H1 (cell line): ENCODE results near the gene ITPK1. TPM values are rescaled to one million over a fixed set of nuclear protein-coding genes. Genes with fewer than 3 reads are reported as not detected.

Source experiments
- CTCF ChIA-PET: fragments of 300-600 bp; sonication (Branson Sonifier 250); formaldehyde crosslinking; loops from one replicate; lab custom pipeline; 2021; ENCODE audit not compliant: partially characterized antibody; lab: Charles Lee
- POLR2A ChIA-PET: fragments of 300-600 bp; sonication (Branson Sonifier 250); formaldehyde crosslinking; loops from one replicate; lab custom pipeline; 2021; ENCODE audit warnings: inconsistent platforms; ENCODE audit not compliant: partially characterized antibody; lab: Charles Lee
- DNase-seq, 2 experiments: peaks; one replicate each; pipeline versions ENCODE4 v3.0.0 to v3.0.0-alpha.2; 2010 to 2022; ENCODE audit warnings: low spot score in 2 of 2, low read depth in 1 of 2, mixed read lengths in 1 of 2
- FAIRE-seq: peaks from 2 replicates; lab custom pipeline; 2011; peaks lifted over from hg19 to GRCh38; lab: Jason Lieb, UNC
- H2AFZ ChIP-seq: 2 replicates; pipeline ENCODE4 v1.8.1; 2012; ENCODE audit warnings: low read length, inconsistent platforms
- H2AK5ac ChIP-seq: 2 replicates; pipeline ENCODE4 v1.6.1; 2013; ENCODE audit warnings: low read depth, low read length
- H2BK120ac ChIP-seq: replicated peaks from 2 replicates; pipeline ENCODE3; 2013; ENCODE audit warnings: low read depth, low read length, inconsistent platforms
- H2BK12ac ChIP-seq: 2 replicates; pipeline ENCODE4 v1.6.1; 2013; ENCODE audit warnings: low read depth, low read length
- H2BK15ac ChIP-seq: 2 replicates; pipeline ENCODE4 v1.6.1; 2013; ENCODE audit warnings: low read length
- H2BK20ac ChIP-seq: 2 replicates; pipeline ENCODE4 v1.6.1; 2013; ENCODE audit warnings: low read length
- H2BK5ac ChIP-seq: 2 replicates; pipeline ENCODE4 v1.6.1; 2013; ENCODE audit warnings: low read depth, low read length
- H3K14ac ChIP-seq: 2 replicates; pipeline ENCODE4 v1.6.1; 2013; ENCODE audit warnings: inconsistent platforms; ENCODE audit not compliant: insufficient read length
- H3K18ac ChIP-seq: 2 replicates; pipeline ENCODE4 v1.6.1; 2013; ENCODE audit warnings: low read length; ENCODE audit errors: extremely low read depth
- H3K23ac ChIP-seq: 2 replicates; pipeline ENCODE4 v1.6.1; 2013; ENCODE audit warnings: inconsistent platforms; ENCODE audit not compliant: insufficient read length
- H3K23me2 ChIP-seq: 2 replicates; pipeline ENCODE4 v1.6.1; 2013; ENCODE audit warnings: low read depth, low read length
- H3K27ac ChIP-seq: 2 replicates; pipeline ENCODE4 v1.6.1; 2011; ENCODE audit warnings: low read depth, low read length, inconsistent platforms
- H3K27me3 ChIP-seq, 4 experiments: replicated peaks in 1 of 4; 1 replicate in 1 of 4; 2 replicates in 3 of 4; pipeline versions ENCODE4 v1.6.1 to v1.8.1; 2011 to 2013; ENCODE audit warnings: low read length in 3 of 4, mild to moderate bottlenecking in 3 of 4, inconsistent platforms in 2 of 4, mixed read lengths in 2 of 4, moderate library complexity in 1 of 4; ENCODE audit not compliant: control insufficient read depth in 3 of 4, insufficient read depth in 3 of 4; ENCODE audit errors: extremely low read depth in 1 of 4
- H3K36me3 ChIP-seq, 4 experiments: 2 replicates each; pipeline versions ENCODE4 v1.6.1 to v1.8.1; 2011 to 2013; ENCODE audit warnings: mild to moderate bottlenecking in 4 of 4, low read length in 3 of 4, moderate library complexity in 2 of 4, control low read depth in 1 of 4, inconsistent platforms in 1 of 4; ENCODE audit not compliant: insufficient read depth in 4 of 4, control insufficient read depth in 2 of 4
- H3K4ac ChIP-seq: replicated peaks from 2 replicates; pipeline ENCODE3; 2013; ENCODE audit warnings: low read length, low read depth, mixed read lengths, inconsistent platforms; ENCODE audit not compliant: insufficient read length
- H3K4me1 ChIP-seq, 4 experiments: replicated peaks in 1 of 4; 1 replicate in 1 of 4; 2 replicates in 3 of 4; pipeline versions ENCODE4 v1.6.1 to v1.8.1; 2011 to 2013; ENCODE audit warnings: low read length in 3 of 4, inconsistent platforms in 2 of 4, mixed read lengths in 1 of 4; ENCODE audit not compliant: insufficient read depth in 4 of 4, control insufficient read depth in 3 of 4
- H3K4me2 ChIP-seq, 2 experiments: 2 replicates each; pipeline versions ENCODE4 v1.6.1 to v1.8.1; 2011 to 2013; ENCODE audit warnings: low read depth in 2 of 2, low read length in 2 of 2, control low read depth in 1 of 2, inconsistent platforms in 1 of 2, mild to moderate bottlenecking in 1 of 2; ENCODE audit not compliant: insufficient read depth in 1 of 2
- H3K4me3 ChIP-seq, 4 experiments: fragments of 200-600, 300-600 bp in 1 of 4; sonication (generic), shearing (Covaris generic), sonication (Bioruptor Twin) in 1 of 4; 2 replicates each; pipeline versions ENCODE4 v1.5.1 to v1.8.1; 2011 to 2016; ENCODE audit warnings: low read length in 4 of 4, low read depth in 3 of 4, control low read depth in 2 of 4, inconsistent platforms in 2 of 4, mild to moderate bottlenecking in 2 of 4, mixed read lengths in 1 of 4, moderate library complexity in 1 of 4; ENCODE audit not compliant: insufficient read depth in 2 of 4; ENCODE audit errors: extremely low read depth in 1 of 4
- H3K56ac ChIP-seq: replicated peaks from 2 replicates; pipeline ENCODE3; 2013; ENCODE audit warnings: low read depth, mild to moderate bottlenecking, mixed read lengths, low read length, inconsistent platforms; ENCODE audit not compliant: insufficient read length
- H3K79me1 ChIP-seq: 2 replicates; pipeline ENCODE4 v1.6.1; 2013; ENCODE audit warnings: low read depth, low read length, control low read depth
- H3K79me2 ChIP-seq, 2 experiments: 2 replicates each; pipeline versions ENCODE4 v1.6.1 to v1.8.1; 2012 to 2013; ENCODE audit warnings: low read length in 2 of 2, mild to moderate bottlenecking in 2 of 2, inconsistent platforms in 1 of 2; ENCODE audit not compliant: insufficient read depth in 2 of 2, control insufficient read depth in 1 of 2
- H3K9ac ChIP-seq, 4 experiments: replicated peaks in 1 of 4; 1 replicate in 1 of 4; 2 replicates in 3 of 4; pipeline versions ENCODE4 v1.6.1 to v1.8.1; 2011 to 2013; ENCODE audit warnings: low read depth in 3 of 4, low read length in 3 of 4, control low read depth in 2 of 4, mild to moderate bottlenecking in 2 of 4, moderate library complexity in 2 of 4, inconsistent platforms in 1 of 4; ENCODE audit errors: extremely low read depth in 1 of 4
- H3K9me3 ChIP-seq, 2 experiments: 2 replicates each; pipeline versions ENCODE4 v1.6.1 to v1.8.1; 2012 to 2013; ENCODE audit warnings: mild to moderate bottlenecking in 2 of 2, moderate library complexity in 2 of 2, control low read depth in 1 of 2, inconsistent platforms in 1 of 2, low read depth in 1 of 2, low read length in 1 of 2, mixed read lengths in 1 of 2; ENCODE audit not compliant: insufficient read depth in 2 of 2
- H4K20me1 ChIP-seq, 2 experiments: replicated peaks in 1 of 2; 2 replicates each; pipeline versions ENCODE3 to v1.8.1; 2011 to 2013; ENCODE audit warnings: inconsistent platforms in 2 of 2, low read length in 2 of 2, mild to moderate bottlenecking in 1 of 2; ENCODE audit not compliant: insufficient read depth in 2 of 2, control insufficient read depth in 1 of 2
- H4K5ac ChIP-seq: 2 replicates; pipeline ENCODE4 v1.6.1; 2013; ENCODE audit warnings: low read length, low read depth, mixed read lengths, inconsistent platforms; ENCODE audit not compliant: insufficient read length
- H4K8ac ChIP-seq: 2 replicates; pipeline ENCODE4 v1.8.0; 2013; ENCODE audit warnings: mild to moderate bottlenecking, moderate library complexity, low read length, inconsistent platforms; ENCODE audit not compliant: insufficient read depth; ENCODE audit errors: extremely low read depth
- H4K91ac ChIP-seq: replicated peaks from 2 replicates; pipeline ENCODE3; 2013; ENCODE audit warnings: low read length, mixed read lengths, inconsistent platforms; ENCODE audit not compliant: insufficient read length
- NANOG ChIP-seq: IDR thresholded peaks from 2 replicates; pipeline ENCODE4 v1.6.1; 2011; ENCODE audit warnings: low read length, low read depth, mild to moderate bottlenecking, inconsistent platforms; ENCODE audit not compliant: insufficient read depth, poor library complexity, severe bottlenecking
- PHF8 ChIP-seq: fragments of 200-600 bp; sonication (generic); conservative IDR thresholded peaks from 2 replicates; pipeline ENCODE4 v1.7.1; 2012; ENCODE audit warnings: low read depth, mild to moderate bottlenecking, inconsistent platforms, low read length, moderate library complexity
- SIN3A ChIP-seq, 2 experiments: IDR thresholded peaks in 1 of 2; conservative IDR thresholded peaks in 1 of 2; 2 replicates each; pipeline ENCODE4 v1.6.1; 2011 to 2012; ENCODE audit warnings: low read length in 2 of 2, improper control_type of control experiment in 1 of 2, low read depth in 1 of 2, mild to moderate bottlenecking in 1 of 2
- SP1 ChIP-seq: IDR thresholded peaks from 2 replicates; pipeline ENCODE4 v1.6.1; 2011; ENCODE audit warnings: low read depth, low read length
- TBP ChIP-seq: IDR thresholded peaks from 2 replicates; pipeline ENCODE4 v1.6.1; 2011; ENCODE audit warnings: low read depth, low read length, improper control_type of control experiment
- WGBS, 2 experiments: shearing (Covaris generic) in 1 of 2; methylation state at CpG; one replicate each; pipeline versions ENCODE4 v1.1.6 to v1.1.7; 2013 to 2015; ENCODE audit warnings: low lambda C conversion rate in 2 of 2, mixed read lengths in 2 of 2, inconsistent platforms in 1 of 2, low coverage in 1 of 2, missing lambda C conversion rate in 1 of 2; ENCODE audit not compliant: insufficient replicate concordance in 2 of 2, insufficient coverage in 1 of 2, insufficient read length in 1 of 2; ENCODE audit errors: extremely low coverage in 1 of 2, missing lambda C conversion rate in 1 of 2; 5-methylcytosine and 5-hydroxymethylcytosine counted together
- polyA plus RNA-seq, 7 experiments: library from polyadenylated mRNA; depleted of rRNA in 3 of 7; stranded (reverse) in 5 of 7; unstranded in 2 of 7; fragments of >200 nt in 5 of 7; fragments of 200-250 nt in 2 of 7; gene quantifications; 1 replicate in 5 of 7; 2 replicates in 1 of 7; 4 replicates in 1 of 7; pipeline versions ENCODE4 v1.2.1 to v1.2.3, GENCODE V29; 2011 to 2013; ENCODE audit warnings: missing spikeins in 2 of 7, mixed read lengths in 2 of 7
- total RNA-seq: library from RNA; stranded (reverse); fragmentation: NEBNext Ultra II Directional; extraction: Animal tissue kit (Norgen Biotek cat#: 25700); gene quantifications from 2 replicates; pipeline ENCODE4 v1.2.1, GENCODE V29; 2021
- TF ChIP-seq, protein P1 (sequence below): IDR thresholded peaks from 2 replicates; pipeline ENCODE4 v1.6.1; 2012; ENCODE audit warnings: inconsistent platforms
- TF ChIP-seq, protein P2 (sequence below): IDR thresholded peaks from 2 replicates; pipeline ENCODE4 v1.6.1; 2012; ENCODE audit warnings: inconsistent platforms

The ITPK1 gene
- total and polyA plus RNA-seq, 2 of the 8 experiments (the other 6 are each of a cell fraction or from before 2014, with no cell fraction given), result 108 to 143 TPM

DNA sequence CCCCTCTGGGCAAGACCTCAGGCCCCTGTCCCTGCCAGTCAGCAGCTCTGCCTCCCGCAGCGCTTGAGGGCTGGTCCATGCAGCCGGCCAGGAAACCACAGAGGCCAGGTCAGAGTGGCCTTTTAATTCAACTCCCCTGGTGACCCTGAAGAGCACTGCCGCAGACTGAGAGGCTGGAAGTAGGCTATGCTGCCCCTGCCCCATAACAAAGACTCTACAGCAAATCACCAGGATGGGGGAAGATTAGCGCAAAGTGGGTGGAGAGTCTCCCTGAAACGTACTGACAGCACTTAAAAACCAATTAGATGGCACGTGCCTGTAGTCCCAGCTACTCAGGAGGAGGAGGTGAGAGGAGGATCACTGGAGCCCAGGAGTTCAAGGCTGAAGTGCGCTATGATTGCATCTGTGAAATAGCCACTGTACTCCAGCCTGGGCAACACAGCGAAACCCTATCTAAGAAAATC is 70.5 kb downstream of the ITPK1 start:
- no peaks in the 10 kb centered on the region for H3K9me3 ChIP-seq
- no peak overlapping the region for H4K5ac ChIP-seq
- H4K91ac ChIP-seq, result no peak overlapping the region
- no peak overlapping the region for H3K4me3 ChIP-seq
- H2AK5ac ChIP-seq, result no peak overlapping the region
- peak overlapping the region; percentile 82; the same call in 1 of the 2 replicates for H2BK12ac ChIP-seq
- no peak overlapping the region for H3K56ac ChIP-seq
- H3K4me2 ChIP-seq, result no peak overlapping the region; a peak in 1 of 4 replicates
- no peaks in the 10 kb centered on the region for H3K27me3 ChIP-seq
- no peak overlapping the region for H3K23ac ChIP-seq
- H3K4me1 ChIP-seq, result peaks cover 17 to 66% (median 53%) of the 10 kb centered on the region in 4 experiments
- no peak overlapping the region for H4K8ac ChIP-seq
- ChIA-PET CTCF (interaction anchor here (0.6 to 2.1 kb wide), 7 partner anchors 11 to 182 kb away, joined by 3 to 9 read pairs (median 3); no protein-coding TSS in a partner anchor), POLR2A (interaction anchor here (0.6 to 2.5 kb wide), 2 partner anchors 15 to 671 kb away, joined by 4 to 7 read pairs; no protein-coding TSS in a partner anchor)
- no peak overlapping the region for H3K9ac ChIP-seq
- no peak overlapping the region for H2BK120ac ChIP-seq
- TF ChIP-seq SP1, result no peak
- no peak for TF ChIP-seq PHF8
- TF ChIP-seq, protein P1, sequence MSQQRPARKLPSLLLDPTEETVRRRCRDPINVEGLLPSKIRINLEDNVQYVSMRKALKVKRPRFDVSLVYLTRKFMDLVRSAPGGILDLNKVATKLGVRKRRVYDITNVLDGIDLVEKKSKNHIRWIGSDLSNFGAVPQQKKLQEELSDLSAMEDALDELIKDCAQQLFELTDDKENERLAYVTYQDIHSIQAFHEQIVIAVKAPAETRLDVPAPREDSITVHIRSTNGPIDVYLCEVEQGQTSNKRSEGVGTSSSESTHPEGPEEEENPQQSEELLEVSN, result 0 out of 2 replicates have a peak, but pooled peaks have one; percentile 24
- TF ChIP-seq, protein P2, sequence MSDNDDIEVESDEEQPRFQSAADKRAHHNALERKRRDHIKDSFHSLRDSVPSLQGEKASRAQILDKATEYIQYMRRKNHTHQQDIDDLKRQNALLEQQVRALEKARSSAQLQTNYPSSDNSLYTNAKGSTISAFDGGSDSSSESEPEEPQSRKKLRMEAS, result peak; percentile 79
- TF ChIP-seq SIN3A (conservative IDR thresholded peaks at IDR 0.05 in 1 of 2, IDR thresholded peaks at IDR 0.05 in 1 of 2; ENCODE audit: low read depth in 1 of 2, low read length in 2 of 2), result peak in 1 of 2 experiments; percentile 54; a peak in 1 of 4 replicates
- TF ChIP-seq TBP, result peak; percentile 15; the same call in 1 of the 2 replicates
- TF ChIP-seq NANOG, result peak; percentile 74
- WGBS, 2 experiments, result 49% methylated on average over 9 of the region's 9 CpGs; no CpG with 5 or more reads in 1 of the 2 experiments
- DNase-seq, result no peak
- H2BK20ac ChIP-seq, result no peak overlapping the region
- H3K36me3 ChIP-seq, result no peaks in the 10 kb centered on the region
- H3K4ac ChIP-seq, result no peak overlapping the region
- peaks cover 0 to 92% of the 10 kb centered on the region in 2 experiments; a peak in 2 of 4 replicates for H3K79me2 ChIP-seq
- no peak overlapping the region for H3K14ac ChIP-seq
- peak overlapping the region; percentile 40; the same call in 1 of the 2 replicates for H2BK5ac ChIP-seq
- no peak overlapping the region for H2BK15ac ChIP-seq
- H3K18ac ChIP-seq, result peak overlapping the region; percentile 28; the same call in 1 of the 2 replicates
- peak; percentile 74 for FAIRE-seq
- H2AFZ ChIP-seq, result no peak overlapping the region
- H3K27ac ChIP-seq, result no peak overlapping the region
- peaks cover 5 to 8% of the 10 kb centered on the region in 2 experiments for H4K20me1 ChIP-seq
- no peaks in the 10 kb centered on the region for H3K23me2 ChIP-seq
- peaks cover 10% of the 10 kb centered on the region for H3K79me1 ChIP-seq
